ENCODE data around the gene NATD1.

The NATD1 gene, protein sequence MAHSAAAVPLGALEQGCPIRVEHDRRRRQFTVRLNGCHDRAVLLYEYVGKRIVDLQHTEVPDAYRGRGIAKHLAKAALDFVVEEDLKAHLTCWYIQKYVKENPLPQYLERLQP

GRCh38 chr17:21252796-21253645 is at the start of gene NATD1:
TSS of gene NATD1 (minus strand) at chr17:21253410. CDS start at chr17:21253264, 146 bp downstream.
- DNase-seq (ENCODE audit: low read depth in 3 of 3): peak; percentile 49 to 69 (median 50)

DNA sequence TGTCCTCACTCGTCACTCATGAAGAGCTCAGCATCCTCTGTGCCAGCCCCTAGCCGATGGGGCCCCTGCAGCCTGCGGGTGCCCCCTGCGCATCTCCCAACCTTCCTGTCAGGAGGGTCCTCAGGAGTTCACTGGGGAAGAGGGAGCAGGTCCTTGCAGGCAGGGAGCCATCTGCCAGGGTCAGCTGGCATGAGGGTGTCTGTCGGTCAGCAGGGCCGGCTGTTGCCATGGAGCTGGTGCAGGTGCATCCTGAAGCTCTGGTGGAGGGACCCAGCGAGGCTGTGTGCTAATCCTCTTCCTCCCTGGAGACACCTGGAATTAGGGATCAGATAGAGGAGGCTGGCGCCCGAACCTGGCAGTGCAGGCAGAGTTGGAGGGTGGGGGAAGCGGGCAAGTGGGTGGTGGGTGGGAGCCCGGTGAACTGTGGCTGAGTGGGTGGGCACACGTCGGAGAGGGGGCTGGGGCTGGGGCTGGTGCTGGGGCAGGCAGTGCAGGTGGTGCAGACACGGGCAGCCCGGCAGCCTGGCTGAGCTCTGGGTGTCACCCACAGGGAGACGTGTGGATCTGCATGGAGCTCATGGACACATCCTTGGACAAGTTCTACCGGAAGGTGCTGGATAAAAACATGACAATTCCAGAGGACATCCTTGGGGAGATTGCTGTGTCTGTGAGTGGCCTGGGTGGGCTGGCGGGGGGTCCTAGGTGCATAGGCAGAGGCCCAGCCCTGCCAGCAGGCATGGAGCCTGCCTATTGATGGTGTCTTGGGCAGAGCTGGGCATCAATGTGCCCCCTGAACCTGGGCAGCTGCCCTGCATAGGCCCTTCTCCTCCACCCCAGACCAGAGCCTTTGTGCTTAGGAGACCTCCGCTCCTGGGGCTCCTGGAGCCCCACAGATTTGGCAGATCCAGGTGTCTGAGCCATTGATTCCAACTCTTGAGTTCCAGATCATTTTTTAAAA is 48.7 kb upstream of the NATD1 start:
- no peak for DNase-seq (ENCODE audit: low read depth in 3 of 3)

- no peak for DNase-seq (ENCODE audit: low read depth in 3 of 3)
Observed at GRCh38 chr17:21300601-21301571, 47.7 kb upstream of the NATD1 start.

DNA sequence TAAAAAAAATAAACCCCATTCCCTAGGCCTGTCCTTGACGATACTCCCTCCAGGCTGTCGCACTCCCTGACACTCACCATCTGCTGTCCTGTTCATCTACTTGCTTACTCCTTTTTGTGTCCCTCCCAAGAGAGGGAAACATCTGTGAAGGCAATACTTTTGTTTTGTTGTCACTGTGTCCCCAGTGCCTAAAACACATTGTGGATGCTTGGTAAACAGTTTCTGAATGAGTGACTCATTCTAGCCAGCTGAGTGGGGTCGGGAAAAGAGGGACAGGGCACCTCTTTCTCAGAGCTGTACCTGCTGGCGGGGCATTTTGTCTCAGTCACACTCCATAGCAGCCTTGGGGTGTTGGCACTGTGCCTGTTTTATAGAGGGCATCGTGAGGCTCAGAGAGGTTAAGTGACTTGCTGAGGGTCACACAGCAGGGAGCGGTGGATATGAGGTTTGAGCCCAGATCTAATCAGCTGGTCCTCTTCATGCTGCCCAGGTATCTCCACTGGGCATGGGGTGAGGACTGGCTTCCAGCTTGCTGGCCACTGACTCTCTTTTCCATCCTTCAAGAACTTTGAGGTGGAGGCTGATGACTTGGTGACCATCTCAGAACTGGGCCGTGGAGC is 46.9 kb upstream of the NATD1 start:
- DNase-seq (ENCODE audit: low read depth in 3 of 3): no peak

DNA sequence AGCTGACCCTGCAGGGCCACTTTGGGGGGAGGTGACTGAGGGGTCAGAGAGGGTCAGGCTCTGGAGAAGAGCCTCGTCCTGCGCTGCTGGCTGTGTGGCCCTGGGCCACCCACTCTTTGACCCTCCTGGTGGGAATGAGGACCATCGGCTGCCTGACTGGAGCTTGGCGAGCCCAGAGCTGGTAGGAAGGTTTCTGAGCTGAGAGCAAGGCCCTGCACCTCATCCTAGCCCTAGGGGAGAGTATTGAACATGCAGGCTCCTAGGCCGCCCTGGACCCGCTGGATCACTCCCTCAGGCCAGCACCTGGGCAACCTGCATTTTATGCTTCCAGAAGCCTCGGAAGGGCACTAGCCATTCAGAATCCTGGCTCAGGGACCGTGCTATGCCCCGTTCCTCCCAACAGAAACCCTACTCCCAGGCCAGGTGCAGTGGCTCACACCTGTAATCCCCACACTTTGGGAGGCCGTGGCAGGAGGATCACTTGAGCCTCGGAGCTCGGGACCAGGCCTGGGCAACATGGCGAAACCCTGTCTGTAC is 45.8 kb upstream of the NATD1 start:
- no peak for DNase-seq (ENCODE audit: low read depth in 3 of 3)

GRCh38 chr17:21298056-21298982 is 45.1 kb upstream of the NATD1 start:
- no peak for DNase-seq (ENCODE audit: low read depth in 3 of 3)

DNA sequence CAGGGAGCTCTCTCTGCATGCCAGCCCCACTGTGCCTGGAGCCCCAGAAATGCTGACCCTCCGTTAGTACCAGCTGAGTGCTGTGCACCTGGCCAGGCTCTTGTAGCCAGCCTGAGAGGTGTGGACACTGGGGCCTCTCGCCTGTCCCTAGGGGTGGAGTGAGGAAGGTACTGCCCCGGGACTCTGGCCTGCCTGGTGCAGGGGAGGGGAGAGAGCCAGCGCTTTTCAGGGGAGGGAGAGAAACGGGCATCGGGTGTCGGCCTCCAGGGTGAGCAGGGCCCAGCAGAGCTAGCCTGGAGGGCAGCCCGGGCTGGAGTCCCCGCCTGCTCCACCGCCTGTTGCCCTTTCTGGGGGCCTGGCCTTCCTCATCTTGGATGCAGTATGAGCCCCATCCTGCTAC is 44.4 kb upstream of the NATD1 start:
- no peak for DNase-seq (ENCODE audit: low read depth in 3 of 3)

- no peak for DNase-seq (ENCODE audit: low read depth in 3 of 3)
Observed at GRCh38 chr17:21297026-21297520, 43.9 kb upstream of the NATD1 start.

DNA sequence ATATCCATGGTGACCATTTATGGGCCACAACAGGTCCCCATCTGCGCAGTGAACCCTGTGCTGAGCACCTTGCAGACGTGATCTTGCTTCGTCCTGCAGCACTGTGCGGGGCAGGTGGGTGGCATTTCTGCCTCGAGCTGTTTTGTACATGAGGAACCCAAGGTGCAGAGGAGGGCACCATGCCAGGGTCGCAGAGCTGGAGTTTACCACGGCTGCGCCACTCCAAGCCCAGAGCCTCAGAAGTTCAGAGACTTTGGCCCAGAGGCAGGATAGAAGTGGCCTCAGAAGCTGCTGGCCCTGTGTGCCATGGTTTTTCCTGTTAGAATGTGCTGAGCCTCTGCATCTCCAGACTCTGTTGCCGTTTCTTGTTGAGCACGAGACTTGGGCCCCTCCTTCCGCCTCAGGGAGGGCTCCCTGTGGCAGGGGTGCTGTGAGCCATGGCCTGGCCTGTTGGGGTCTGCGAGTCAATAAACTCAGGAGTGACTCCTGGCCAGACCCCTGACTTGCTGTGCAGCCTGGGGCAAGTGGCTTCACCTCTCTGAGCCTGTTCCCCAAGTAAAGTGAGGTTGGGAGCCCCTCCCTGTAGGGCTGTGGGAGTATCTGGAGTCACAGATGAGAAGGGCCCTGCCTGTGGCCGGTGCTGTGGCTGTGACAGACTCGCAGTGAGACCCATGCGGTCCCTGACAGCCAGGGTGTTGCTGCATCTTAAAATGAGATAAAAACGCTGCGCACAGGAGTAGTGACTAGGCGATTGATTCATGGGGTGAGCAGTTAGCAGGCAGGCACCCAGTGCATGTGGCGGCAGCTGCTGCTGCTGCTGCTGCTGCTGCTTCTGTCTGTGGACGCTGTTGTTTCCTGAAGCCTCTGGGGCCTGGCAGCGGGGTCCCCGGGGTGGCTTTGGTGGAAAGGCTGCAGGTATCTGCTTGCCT is 43.2 kb upstream of the NATD1 start:
- no peak for DNase-seq (ENCODE audit: low read depth in 3 of 3)

GRCh38 chr17:21295036-21295952 is 42.1 kb upstream of the NATD1 start:
- DNase-seq (ENCODE audit: low read depth in 3 of 3): no peak

DNA sequence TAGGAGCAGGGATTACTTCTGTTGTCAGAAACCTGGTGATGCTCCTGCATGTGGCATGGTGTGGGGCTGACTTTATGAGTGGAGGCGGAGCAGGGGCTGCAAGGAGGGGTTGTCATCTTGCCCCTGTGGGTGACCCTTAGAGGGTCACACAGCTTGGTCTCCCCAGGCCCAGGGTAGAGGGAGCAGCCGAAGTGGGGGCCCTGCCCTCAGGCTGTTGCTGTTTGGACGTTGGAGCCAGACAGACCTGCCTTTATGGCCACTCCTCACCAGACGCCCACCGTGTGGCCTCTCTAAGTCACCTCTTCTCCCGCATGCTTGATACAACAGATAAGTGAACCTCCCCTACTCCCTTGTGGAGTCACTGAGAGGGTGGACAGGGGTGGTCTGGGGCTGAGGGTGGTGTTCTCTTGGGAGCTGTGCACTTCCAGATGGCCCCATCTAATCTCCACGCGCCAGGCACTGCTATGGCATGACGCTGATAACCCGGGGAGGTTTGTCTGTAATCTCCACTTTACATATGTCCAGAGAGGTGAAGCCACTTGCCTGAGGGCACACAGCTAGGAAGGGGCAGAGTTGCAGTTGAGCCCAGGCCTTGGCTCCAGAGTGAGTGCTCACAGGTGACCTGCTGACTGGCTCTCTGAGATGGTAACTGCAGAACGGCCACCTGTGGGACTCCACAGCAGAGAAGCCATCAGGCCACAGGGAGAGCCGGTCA is 41.3 kb upstream of the NATD1 start:
- no peak for DNase-seq (ENCODE audit: low read depth in 3 of 3)

GRCh38 chr17:21293831-21294210 is 40.6 kb upstream of the NATD1 start:
- DNase-seq (ENCODE audit: low read depth in 3 of 3): no peak

DNA sequence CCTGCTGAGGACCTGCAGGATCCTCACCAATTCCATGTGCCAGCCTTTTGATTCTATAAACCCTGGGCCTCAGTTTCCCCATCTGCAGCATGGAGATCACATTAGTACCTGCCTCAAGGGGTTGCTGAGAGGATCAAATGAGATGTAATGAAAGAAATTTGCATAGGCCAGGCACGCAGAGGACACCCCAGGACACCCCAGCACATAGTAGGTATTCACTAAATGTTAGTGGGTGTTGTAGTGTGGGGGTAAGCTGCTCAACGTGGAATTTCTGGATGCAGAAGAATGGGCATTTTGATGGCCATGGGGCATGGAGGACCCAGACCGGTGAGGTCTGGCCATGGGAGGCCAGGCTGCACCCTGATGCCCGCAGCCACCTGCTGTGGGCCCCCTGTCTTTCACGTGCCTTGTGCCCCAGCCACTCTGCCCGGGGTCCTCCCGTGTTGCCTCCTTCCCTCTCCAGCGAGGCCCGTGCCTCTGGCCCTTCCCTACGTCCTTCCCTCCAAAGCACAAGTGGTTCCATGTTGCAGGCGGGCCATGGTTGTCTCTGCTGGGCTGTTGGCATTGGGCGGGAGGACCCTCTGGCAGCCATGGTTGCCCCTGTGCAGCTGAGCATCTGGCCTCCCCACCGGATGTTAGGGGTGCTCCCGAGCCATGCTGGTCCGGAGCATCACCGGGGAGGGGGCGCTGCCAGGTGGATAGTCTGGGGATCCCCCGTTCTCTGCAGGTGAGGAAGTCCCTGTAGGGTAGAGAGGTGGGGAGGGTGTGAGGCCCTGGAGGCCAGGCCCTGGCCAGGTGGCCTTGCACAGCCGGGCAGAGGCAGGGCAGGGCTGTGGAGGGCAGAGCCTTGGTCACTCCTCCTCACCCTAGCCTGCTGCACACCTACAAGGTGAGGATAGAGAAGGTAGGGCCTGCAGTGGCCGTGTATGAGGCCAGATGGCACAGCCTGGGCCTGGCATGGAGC is 39.9 kb upstream of the NATD1 start:
- DNase-seq (ENCODE audit: low read depth in 3 of 3): no peak

DNA sequence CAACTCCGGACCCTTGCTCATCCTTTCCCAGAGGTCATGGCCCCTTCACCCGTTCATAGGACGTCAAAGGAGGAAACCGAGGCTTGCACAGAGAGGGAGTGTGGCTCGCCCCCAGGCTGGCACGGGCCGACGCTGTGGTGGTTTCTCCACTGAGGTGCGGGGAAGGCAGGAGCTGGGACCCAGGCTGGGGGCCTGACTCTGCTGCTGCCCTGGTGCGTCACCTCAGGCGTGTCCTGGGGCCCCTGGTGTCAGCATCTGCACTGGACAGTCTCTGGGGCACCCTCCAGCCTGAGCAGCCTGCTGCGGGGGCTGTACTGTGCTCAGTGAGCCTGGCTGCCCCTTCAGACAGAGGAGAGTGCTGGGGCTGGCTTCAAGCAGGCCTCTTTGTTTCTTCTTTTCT is 38.7 kb upstream of the NATD1 start:
- no peak for DNase-seq (ENCODE audit: low read depth in 3 of 3)

- no peak for DNase-seq (ENCODE audit: low read depth in 3 of 3)
Observed at GRCh38 chr17:21291357-21291756, 38.1 kb upstream of the NATD1 start.
